Measurements from ENCODE around the gene UHMK1. TPM values are rescaled to one million over a fixed set of nuclear protein-coding genes. Genes with fewer than 3 reads are reported as not detected.

UHMK1 gene
- total RNA-seq, 1 experiment from 2014 or later, result 75.1 TPM

DNA sequence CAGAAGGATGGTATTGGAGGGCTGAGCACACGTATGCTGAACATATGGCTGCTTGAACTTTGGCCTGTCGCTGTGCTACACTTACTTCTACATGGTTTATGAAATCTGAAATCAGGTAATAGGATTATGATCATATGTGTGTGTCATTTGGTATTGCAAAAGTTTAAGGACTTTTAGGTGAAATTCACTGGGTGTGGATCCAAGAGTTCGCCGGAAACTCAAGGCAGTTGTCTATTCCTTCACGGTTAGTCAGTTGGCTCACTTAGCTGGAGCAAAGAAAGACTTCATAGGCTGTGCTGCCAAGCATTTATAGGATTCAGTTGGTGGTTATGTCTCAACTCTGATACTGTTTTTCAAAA is 64.8 kb downstream of the UHMK1 start:
- Histone ChIP-seq H3K27me3 (ENCODE audit: insufficient read depth, low read length) (no peaks in the 10 kb centered on the region), H3K4me2 (ENCODE audit: low read length) (peak overlapping the region; percentile 95), H3K9me3 (ENCODE audit: control insufficient read depth in 1 of 2, insufficient read depth in 1 of 2, low read depth in 1 of 2, low read length in 2 of 2) (no peaks in the 10 kb centered on the region), H3K4me1 (ENCODE audit: control insufficient read depth in 1 of 2, insufficient read depth in 2 of 2, low read length in 2 of 2) (peaks cover 0 to 21% of the 10 kb centered on the region in 2 experiments; a peak in 3 of 4 replicates), H3K9me2 (ENCODE audit: insufficient read depth) (no peaks in the 10 kb centered on the region), H3K27ac (ENCODE audit: low read depth, low read length) (no peak overlapping the region), H3K79me2 (ENCODE audit: insufficient read depth, low read length) (peaks cover 56% of the 10 kb centered on the region), H3K36me3 (ENCODE audit: control insufficient read depth in 1 of 2, insufficient read depth in 2 of 2, low read length in 2 of 2) (peaks cover 5% of the 10 kb centered on the region in 2 experiments; a peak in 2 of 4 replicates), H2AFZ (ENCODE audit: low read depth, low read length, poor library complexity, severe bottlenecking) (no peak overlapping the region), H3K9ac (ENCODE audit: low read length) (peak overlapping the region; percentile 91), H3K4me3 (replicated peaks in 1 of 2; ENCODE audit: low read depth in 1 of 2, low read length in 2 of 2) (peak overlapping the region; percentile 80 to 96), H4K20me1 (ENCODE audit: insufficient read depth) (peaks cover 3% of the 10 kb centered on the region; the same call in 1 of the 2 replicates)
- no peak for ATAC-seq
- no peak for TF ChIP-seq TCF7L2 (IDR thresholded peaks at IDR 0.05; ENCODE audit: borderline replicate concordance, extremely low read depth, insufficient read depth, insufficient read length)
- TF ChIP-seq ELF1 (IDR thresholded peaks at IDR 0.05; ENCODE audit: borderline replicate concordance, low read depth), result no peak
- TF ChIP-seq EZH2phosphoT487 (IDR thresholded peaks at IDR 0.05; ENCODE audit: borderline replicate concordance), result no peak
- no peak for TF ChIP-seq JUND (IDR thresholded peaks at IDR 0.05)
- TF ChIP-seq, protein P1, sequence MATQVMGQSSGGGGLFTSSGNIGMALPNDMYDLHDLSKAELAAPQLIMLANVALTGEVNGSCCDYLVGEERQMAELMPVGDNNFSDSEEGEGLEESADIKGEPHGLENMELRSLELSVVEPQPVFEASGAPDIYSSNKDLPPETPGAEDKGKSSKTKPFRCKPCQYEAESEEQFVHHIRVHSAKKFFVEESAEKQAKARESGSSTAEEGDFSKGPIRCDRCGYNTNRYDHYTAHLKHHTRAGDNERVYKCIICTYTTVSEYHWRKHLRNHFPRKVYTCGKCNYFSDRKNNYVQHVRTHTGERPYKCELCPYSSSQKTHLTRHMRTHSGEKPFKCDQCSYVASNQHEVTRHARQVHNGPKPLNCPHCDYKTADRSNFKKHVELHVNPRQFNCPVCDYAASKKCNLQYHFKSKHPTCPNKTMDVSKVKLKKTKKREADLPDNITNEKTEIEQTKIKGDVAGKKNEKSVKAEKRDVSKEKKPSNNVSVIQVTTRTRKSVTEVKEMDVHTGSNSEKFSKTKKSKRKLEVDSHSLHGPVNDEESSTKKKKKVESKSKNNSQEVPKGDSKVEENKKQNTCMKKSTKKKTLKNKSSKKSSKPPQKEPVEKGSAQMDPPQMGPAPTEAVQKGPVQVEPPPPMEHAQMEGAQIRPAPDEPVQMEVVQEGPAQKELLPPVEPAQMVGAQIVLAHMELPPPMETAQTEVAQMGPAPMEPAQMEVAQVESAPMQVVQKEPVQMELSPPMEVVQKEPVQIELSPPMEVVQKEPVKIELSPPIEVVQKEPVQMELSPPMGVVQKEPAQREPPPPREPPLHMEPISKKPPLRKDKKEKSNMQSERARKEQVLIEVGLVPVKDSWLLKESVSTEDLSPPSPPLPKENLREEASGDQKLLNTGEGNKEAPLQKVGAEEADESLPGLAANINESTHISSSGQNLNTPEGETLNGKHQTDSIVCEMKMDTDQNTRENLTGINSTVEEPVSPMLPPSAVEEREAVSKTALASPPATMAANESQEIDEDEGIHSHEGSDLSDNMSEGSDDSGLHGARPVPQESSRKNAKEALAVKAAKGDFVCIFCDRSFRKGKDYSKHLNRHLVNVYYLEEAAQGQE (IDR thresholded peaks at IDR 0.05; ENCODE audit: low read depth), result no peak
- TF ChIP-seq ZNF274 (IDR thresholded peaks at IDR 0.05; ENCODE audit: low read depth, low read length), result no peak
- TF ChIP-seq SIN3A (IDR thresholded peaks at IDR 0.05; ENCODE audit: low read depth), result no peak
- no peak for TF ChIP-seq FOSL1 (IDR thresholded peaks at IDR 0.05; ENCODE audit: low read depth)
- TF ChIP-seq POLR2A (IDR thresholded peaks at IDR 0.05; ENCODE audit: borderline replicate concordance, extremely low read depth, insufficient read depth, insufficient read length), result no peak
- no peak for TF ChIP-seq POLR2AphosphoS5 (IDR thresholded peaks at IDR 0.05; ENCODE audit: low read depth, low read length)
- TF ChIP-seq, protein P2, sequence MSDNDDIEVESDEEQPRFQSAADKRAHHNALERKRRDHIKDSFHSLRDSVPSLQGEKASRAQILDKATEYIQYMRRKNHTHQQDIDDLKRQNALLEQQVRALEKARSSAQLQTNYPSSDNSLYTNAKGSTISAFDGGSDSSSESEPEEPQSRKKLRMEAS (IDR thresholded peaks at IDR 0.05), result no peak
- TF ChIP-seq, protein P3, sequence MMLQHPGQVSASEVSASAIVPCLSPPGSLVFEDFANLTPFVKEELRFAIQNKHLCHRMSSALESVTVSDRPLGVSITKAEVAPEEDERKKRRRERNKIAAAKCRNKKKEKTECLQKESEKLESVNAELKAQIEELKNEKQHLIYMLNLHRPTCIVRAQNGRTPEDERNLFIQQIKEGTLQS (IDR thresholded peaks at IDR 0.05), result no peak
- no peak for TF ChIP-seq EGR1 (IDR thresholded peaks at IDR 0.05; ENCODE audit: low read depth)
- no peak for TF ChIP-seq EZH2 (IDR thresholded peaks at IDR 0.05)
- TF ChIP-seq ZFX (IDR thresholded peaks at IDR 0.05), result no peak
- TF ChIP-seq RAD21 (IDR thresholded peaks at IDR 0.05; ENCODE audit: low read depth), result no peak
- no peak for TF ChIP-seq YY1 (IDR thresholded peaks at IDR 0.05; ENCODE audit: extremely low read depth, insufficient replicate concordance, low read depth, low read length)
- TF ChIP-seq, protein P4, sequence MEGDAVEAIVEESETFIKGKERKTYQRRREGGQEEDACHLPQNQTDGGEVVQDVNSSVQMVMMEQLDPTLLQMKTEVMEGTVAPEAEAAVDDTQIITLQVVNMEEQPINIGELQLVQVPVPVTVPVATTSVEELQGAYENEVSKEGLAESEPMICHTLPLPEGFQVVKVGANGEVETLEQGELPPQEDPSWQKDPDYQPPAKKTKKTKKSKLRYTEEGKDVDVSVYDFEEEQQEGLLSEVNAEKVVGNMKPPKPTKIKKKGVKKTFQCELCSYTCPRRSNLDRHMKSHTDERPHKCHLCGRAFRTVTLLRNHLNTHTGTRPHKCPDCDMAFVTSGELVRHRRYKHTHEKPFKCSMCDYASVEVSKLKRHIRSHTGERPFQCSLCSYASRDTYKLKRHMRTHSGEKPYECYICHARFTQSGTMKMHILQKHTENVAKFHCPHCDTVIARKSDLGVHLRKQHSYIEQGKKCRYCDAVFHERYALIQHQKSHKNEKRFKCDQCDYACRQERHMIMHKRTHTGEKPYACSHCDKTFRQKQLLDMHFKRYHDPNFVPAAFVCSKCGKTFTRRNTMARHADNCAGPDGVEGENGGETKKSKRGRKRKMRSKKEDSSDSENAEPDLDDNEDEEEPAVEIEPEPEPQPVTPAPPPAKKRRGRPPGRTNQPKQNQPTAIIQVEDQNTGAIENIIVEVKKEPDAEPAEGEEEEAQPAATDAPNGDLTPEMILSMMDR (IDR thresholded peaks at IDR 0.05 in 2 of 3, conservative IDR thresholded peaks at IDR 0.05 in 1 of 3; ENCODE audit: borderline replicate concordance in 1 of 3, insufficient read depth in 1 of 3, low read depth in 2 of 3, low read length in 2 of 3), result no peak
- TF ChIP-seq, protein P5, sequence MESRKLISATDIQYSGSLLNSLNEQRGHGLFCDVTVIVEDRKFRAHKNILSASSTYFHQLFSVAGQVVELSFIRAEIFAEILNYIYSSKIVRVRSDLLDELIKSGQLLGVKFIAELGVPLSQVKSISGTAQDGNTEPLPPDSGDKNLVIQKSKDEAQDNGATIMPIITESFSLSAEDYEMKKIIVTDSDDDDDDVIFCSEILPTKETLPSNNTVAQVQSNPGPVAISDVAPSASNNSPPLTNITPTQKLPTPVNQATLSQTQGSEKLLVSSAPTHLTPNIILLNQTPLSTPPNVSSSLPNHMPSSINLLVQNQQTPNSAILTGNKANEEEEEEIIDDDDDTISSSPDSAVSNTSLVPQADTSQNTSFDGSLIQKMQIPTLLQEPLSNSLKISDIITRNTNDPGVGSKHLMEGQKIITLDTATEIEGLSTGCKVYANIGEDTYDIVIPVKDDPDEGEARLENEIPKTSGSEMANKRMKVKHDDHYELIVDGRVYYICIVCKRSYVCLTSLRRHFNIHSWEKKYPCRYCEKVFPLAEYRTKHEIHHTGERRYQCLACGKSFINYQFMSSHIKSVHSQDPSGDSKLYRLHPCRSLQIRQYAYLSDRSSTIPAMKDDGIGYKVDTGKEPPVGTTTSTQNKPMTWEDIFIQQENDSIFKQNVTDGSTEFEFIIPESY (IDR thresholded peaks at IDR 0.05; ENCODE audit: extremely low read depth, insufficient replicate concordance, low read length), result no peak
- TF ChIP-seq SRF (IDR thresholded peaks at IDR 0.05; ENCODE audit: low read depth), result no peak
- ChIA-PET RAD21 (ENCODE audit: low non-redundant PET in 1 of 2, low total read pairs in 2 of 2, uncharacterized antibody in 2 of 2, unreplicated experiment in 2 of 2) (no interaction called here), CTCF (no interaction called here), POLR2A (no interaction called here)
- BruUV-seq (replicated peaks), result TSS peak; percentile 66
- intact Hi-C loops (cut with micrococcal nuclease), result loop anchor here (10.0 kb wide), 1 partner anchor 208 kb away; no protein-coding TSS in a partner anchor
- DNase-seq (ENCODE audit: low read depth, low spot score), result no peak

All from HCT116 (cell line).